CD8-positive, alpha-beta memory T cell (primary cell): ENCODE results near the gene CDT1. TPM values are rescaled to one million over a fixed set of nuclear protein-coding genes. Genes with fewer than 3 reads are reported as not detected.

Experiments used
- polyA plus RNA-seq: library from polyadenylated mRNA; unstranded; fragments of 300-500 nt; fragmentation: Illumina TruSeq; gene quantifications from one replicate; pipeline ENCODE4 v1.2.3, GENCODE V29; 2021
- total RNA-seq, 2 experiments: library from RNA; stranded (reverse); gene quantifications; one replicate each; pipeline ENCODE4 v1.2.3, GENCODE V29; 2021

CDT1 gene
- total and polyA plus RNA-seq, 3 experiments from 2014 or later = 0.26 to 106 (median 97.6) TPM

Other genes starting within 250 kb of the CDT1 start
- 100 to 1,000 TPM in 1 of 2 experiments, 10 to 100 TPM in 1; 91.4 to 102 TPM for gene ZC3H18, start 233.4 kb upstream of the CDT1 start, total RNA-seq
- 21.6 TPM for gene ZC3H18, start 233.4 kb upstream of the CDT1 start, polyA plus RNA-seq
- gene IL17C, start 165.2 kb upstream of the CDT1 start, total RNA-seq = under 1 TPM in 1 of 2 experiments, not detected in 1; 0.22 TPM
- gene IL17C, start 165.2 kb upstream of the CDT1 start, polyA plus RNA-seq = not detected
- 100 to 1,000 TPM; 208 to 237 TPM for gene CYBA, start 152.7 kb upstream of the CDT1 start, total RNA-seq
- 1,129 TPM for gene CYBA, start 152.7 kb upstream of the CDT1 start, polyA plus RNA-seq
- 10 to 100 TPM; 58.0 to 59.7 TPM for gene MVD, start 140.7 kb upstream of the CDT1 start, total RNA-seq
- 25.6 TPM for gene MVD, start 140.7 kb upstream of the CDT1 start, polyA plus RNA-seq
- 1 to 10 TPM; 2.2 to 2.8 TPM for gene SNAI3, start 117.3 kb upstream of the CDT1 start, total RNA-seq
- gene SNAI3, start 117.3 kb upstream of the CDT1 start, polyA plus RNA-seq = 13.5 TPM
- gene RNF166, start 97.4 kb upstream of the CDT1 start, total RNA-seq = 10 to 100 TPM; 51.7 to 56.2 TPM
- 122 TPM for gene RNF166, start 97.4 kb upstream of the CDT1 start, polyA plus RNA-seq
- gene CTU2, start 97.3 kb upstream of the CDT1 start, total RNA-seq = 10 to 100 TPM; 68.6 to 69.0 TPM
- gene CTU2, start 97.3 kb upstream of the CDT1 start, polyA plus RNA-seq = 21.6 TPM
- 100 to 1,000 TPM; 215 to 230 TPM for gene PIEZO1, start 18.6 kb upstream of the CDT1 start, total RNA-seq
- gene PIEZO1, start 18.6 kb upstream of the CDT1 start, polyA plus RNA-seq = 58.4 TPM
- gene APRT, start 8.1 kb downstream of the CDT1 start, total RNA-seq = 100 to 1,000 TPM; 338 to 348 TPM
- gene APRT, start 8.1 kb downstream of the CDT1 start, polyA plus RNA-seq = 490 TPM
- gene GALNS, start 53.2 kb downstream of the CDT1 start, total RNA-seq = 10 to 100 TPM; 19.2 to 22.5 TPM
- gene GALNS, start 53.2 kb downstream of the CDT1 start, polyA plus RNA-seq = 13.0 TPM
- 100 to 1,000 TPM in 1 of 2 experiments, 10 to 100 TPM in 1; 90.0 to 104 TPM for gene TRAPPC2L, start 53.3 kb downstream of the CDT1 start, total RNA-seq
- gene TRAPPC2L, start 53.3 kb downstream of the CDT1 start, polyA plus RNA-seq = 106 TPM
- gene PABPN1L, start 62.9 kb downstream of the CDT1 start, total RNA-seq = not detected
- not detected for gene PABPN1L, start 62.9 kb downstream of the CDT1 start, polyA plus RNA-seq
- gene CBFA2T3, start 173.4 kb downstream of the CDT1 start, total RNA-seq = under 1 TPM in 1 of 2 experiments, not detected in 1; 0.22 TPM
- gene CBFA2T3, start 173.4 kb downstream of the CDT1 start, polyA plus RNA-seq = not detected